H9 (cell line): Measurements from ENCODE around the gene CLPTM1L. TPM values are rescaled to one million over a fixed set of nuclear protein-coding genes. Genes with fewer than 3 reads are reported as not detected.

Experiments used
- DNase-seq: peaks from one replicate; pipeline ENCODE4 v3.0.0-alpha.2; 2017
- H2AFZ ChIP-seq: one replicate; pipeline ENCODE4 v1.6.1; 2013; ENCODE audit warnings: mild to moderate bottlenecking, low read length, control low read depth, moderate library complexity
- H2AK5ac ChIP-seq: 2 replicates; pipeline ENCODE4 v1.6.1; 2013; ENCODE audit warnings: low read length, control low read depth, mixed read lengths; ENCODE audit not compliant: insufficient read length
- H2BK120ac ChIP-seq: one replicate; pipeline ENCODE4 v1.6.1; 2013; ENCODE audit warnings: low read depth, mild to moderate bottlenecking, low read length, control low read depth, inconsistent platforms; ENCODE audit not compliant: poor library complexity, severe bottlenecking
- H2BK12ac ChIP-seq: 2 replicates; pipeline ENCODE4 v1.6.1; 2013; ENCODE audit warnings: low read length, control low read depth, mixed read lengths, low read depth; ENCODE audit not compliant: insufficient read length
- H2BK15ac ChIP-seq: 2 replicates; pipeline ENCODE4 v1.6.1; 2013; ENCODE audit warnings: low read depth, low read length, control low read depth
- H2BK20ac ChIP-seq: one replicate; pipeline ENCODE4 v1.6.1; 2013; ENCODE audit warnings: low read depth, mild to moderate bottlenecking, low read length, control low read depth, inconsistent platforms; ENCODE audit not compliant: poor library complexity, severe bottlenecking
- H2BK5ac ChIP-seq: 2 replicates; pipeline ENCODE4 v1.6.1; 2013; ENCODE audit warnings: low read length, control low read depth, mixed read lengths; ENCODE audit not compliant: insufficient read length
- H3K14ac ChIP-seq: 2 replicates; pipeline ENCODE4 v1.6.1; 2013; ENCODE audit warnings: low read length, control low read depth; ENCODE audit not compliant: insufficient read depth
- H3K18ac ChIP-seq: 2 replicates; pipeline ENCODE4 v1.6.1; 2013; ENCODE audit warnings: low read depth, mild to moderate bottlenecking, mixed read lengths, low read length, control low read depth; ENCODE audit not compliant: insufficient read length
- H3K23ac ChIP-seq: 2 replicates; pipeline ENCODE4 v1.6.1; 2013; ENCODE audit warnings: low read length, control low read depth, mixed read lengths, low read depth; ENCODE audit not compliant: insufficient read length
- H3K23me2 ChIP-seq: 2 replicates; pipeline ENCODE4 v1.6.1; 2013; ENCODE audit warnings: low read depth, mild to moderate bottlenecking, mixed read lengths, low read length, control low read depth; ENCODE audit not compliant: insufficient read length, poor library complexity, severe bottlenecking
- H3K27ac ChIP-seq: 2 replicates; pipeline ENCODE4 v1.5.1; 2013; ENCODE audit warnings: low read length, control low read depth, mixed read lengths, low read depth; ENCODE audit not compliant: insufficient read length
- H3K27me3 ChIP-seq: 2 replicates; pipeline ENCODE4 v1.6.1; 2013; ENCODE audit warnings: low read length, control low read depth, inconsistent platforms; ENCODE audit not compliant: insufficient read depth
- H3K4ac ChIP-seq: 2 replicates; pipeline ENCODE4 v1.6.1; 2013; ENCODE audit warnings: low read depth, mild to moderate bottlenecking, control low read depth, inconsistent platforms, low read length, moderate library complexity
- H3K4me1 ChIP-seq: 2 replicates; pipeline ENCODE4 v1.6.1; 2013; ENCODE audit warnings: low read length, control low read depth, inconsistent platforms; ENCODE audit not compliant: insufficient read depth
- H3K4me2 ChIP-seq: 2 replicates; pipeline ENCODE4 v1.6.1; 2013; ENCODE audit warnings: low read length, control low read depth, mixed read lengths; ENCODE audit not compliant: insufficient read length, insufficient read depth
- H3K56ac ChIP-seq: 2 replicates; pipeline ENCODE4 v1.6.1; 2013; ENCODE audit warnings: low read depth, mild to moderate bottlenecking, mixed read lengths, low read length, control low read depth; ENCODE audit not compliant: insufficient read length
- H3K79me1 ChIP-seq: 2 replicates; pipeline ENCODE4 v1.6.1; 2013; ENCODE audit warnings: low read depth, mild to moderate bottlenecking, moderate library complexity, low read length, control low read depth, inconsistent platforms; ENCODE audit not compliant: insufficient read depth, poor library complexity, severe bottlenecking
- H3K79me2 ChIP-seq: 2 replicates; pipeline ENCODE4 v1.6.1; 2013; ENCODE audit warnings: low read length, control low read depth, inconsistent platforms; ENCODE audit not compliant: insufficient read depth
- H3K9ac ChIP-seq: 2 replicates; pipeline ENCODE4 v1.6.1; 2013; ENCODE audit warnings: low read length, control low read depth, mixed read lengths; ENCODE audit not compliant: insufficient read length; ENCODE audit errors: extremely low read depth
- H3K9me3 ChIP-seq: one replicate; pipeline ENCODE4 v1.6.1; 2013; ENCODE audit warnings: low read depth, low read length, inconsistent platforms; ENCODE audit not compliant: control insufficient read depth
- H3T11ph ChIP-seq: one replicate; pipeline ENCODE4 v1.6.1; 2013; ENCODE audit warnings: mild to moderate bottlenecking, low read length, control low read depth, inconsistent platforms
- H4K20me1 ChIP-seq: one replicate; pipeline ENCODE4 v1.6.1; 2013; ENCODE audit not compliant: control insufficient read depth, insufficient read length, insufficient read depth
- H4K5ac ChIP-seq: 2 replicates; pipeline ENCODE4 v1.6.1; 2013; ENCODE audit warnings: low read depth, mild to moderate bottlenecking, mixed read lengths, low read length, control low read depth; ENCODE audit not compliant: insufficient read length
- H4K8ac ChIP-seq: replicated peaks from 2 replicates; pipeline ENCODE4 v1.6.1; 2013; ENCODE audit warnings: low read length, control low read depth, mixed read lengths, low read depth; ENCODE audit not compliant: insufficient read length
- H4K91ac ChIP-seq: 2 replicates; pipeline ENCODE4 v1.6.1; 2013; ENCODE audit warnings: low read depth, mild to moderate bottlenecking, moderate library complexity, mixed read lengths, low read length, control low read depth; ENCODE audit not compliant: insufficient read length
- H3K27ac Mint-ChIP-seq, 3 experiments: 2 replicates in 2 of 3; 3 replicates in 1 of 3; pipeline ENCODE4 v1.8.0; 2020 to 2021; ENCODE audit warnings: mixed read lengths in 3 of 3, mild to moderate bottlenecking in 1 of 3, moderate library complexity in 1 of 3
- H3K27me3 Mint-ChIP-seq: 2 replicates; pipeline ENCODE4 v1.8.0; 2021; ENCODE audit warnings: low read depth, mild to moderate bottlenecking, moderate library complexity, mixed read lengths
- H3K36me3 Mint-ChIP-seq, 3 experiments: 2 replicates in 2 of 3; 3 replicates in 1 of 3; pipeline ENCODE4 v1.8.0; 2020 to 2021; ENCODE audit warnings: low read depth in 3 of 3, mixed read lengths in 3 of 3; ENCODE audit not compliant: insufficient read depth in 1 of 3
- H3K4me1 Mint-ChIP-seq, 2 experiments: 2 replicates each; pipeline ENCODE4 v1.8.0; 2020; ENCODE audit warnings: mixed read lengths in 2 of 2
- H3K4me3 Mint-ChIP-seq, 2 experiments: 2 replicates in 1 of 2; 3 replicates in 1 of 2; pipeline ENCODE4 v1.8.0; 2020 to 2021; ENCODE audit warnings: mild to moderate bottlenecking in 2 of 2, mixed read lengths in 2 of 2, moderate library complexity in 1 of 2
- H3K9me3 Mint-ChIP-seq, 2 experiments: 2 replicates in 1 of 2; 3 replicates in 1 of 2; pipeline ENCODE4 v1.8.0; 2020; ENCODE audit warnings: mild to moderate bottlenecking in 2 of 2, mixed read lengths in 2 of 2, moderate library complexity in 1 of 2
- WGBS: extraction: QIAGEN DNeasy Blood & Tissue Kit; methylation state at CpG from one replicate; pipeline ENCODE4 v1.1.7; 2013; ENCODE audit warnings: missing lambda C conversion rate, low lambda C conversion rate, mixed read lengths; ENCODE audit not compliant: insufficient read length; ENCODE audit errors: extremely low coverage; 5-methylcytosine and 5-hydroxymethylcytosine counted together
- total RNA-seq: library from RNA; stranded (reverse); gene quantifications from 2 replicates; pipeline ENCODE4 v1.2.1, GENCODE V29; 2021
- TF ChIP-seq, protein P1 (sequence below): fragments of 200-600 bp; sonication (generic); conservative IDR thresholded peaks from 3 replicates; pipeline ENCODE4 v1.8.0; 2021; ENCODE audit warnings: antibody characterized with exemption, mild to moderate bottlenecking

CLPTM1L gene
- total RNA-seq, 1 experiment from 2014 or later: 108 TPM

DNA sequence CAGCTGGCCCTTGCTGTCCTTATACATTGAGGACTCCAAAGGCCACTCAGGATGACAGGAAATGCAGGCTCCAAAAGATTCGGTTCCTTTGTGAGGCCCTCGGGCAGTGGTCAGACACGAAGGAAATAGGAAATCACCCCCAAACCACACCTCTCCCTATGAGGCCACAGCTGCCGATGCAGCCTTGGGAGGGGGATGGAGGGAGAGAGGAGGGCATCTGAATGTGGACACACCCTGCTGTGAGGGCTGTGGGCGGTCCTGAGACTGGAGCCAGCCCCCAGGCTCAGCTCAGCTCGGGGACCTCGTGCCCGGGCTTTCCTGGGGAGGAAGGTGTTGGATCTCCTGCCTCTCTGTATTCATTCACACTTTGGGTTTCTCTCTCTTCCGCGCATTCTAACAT lies 2.7 kb upstream of the CLPTM1L start:
- Histone ChIP-seq H4K20me1 (no peaks in the 10 kb centered on the region), H3K79me1 (peaks cover 5% of the 10 kb centered on the region), H2BK5ac (no peak overlapping the region), H2AFZ (no peak overlapping the region), H3K27ac (no peak overlapping the region), H3K79me2 (peaks cover 7% of the 10 kb centered on the region; the same call in 1 of the 2 replicates), H3K4me1 (no peaks in the 10 kb centered on the region), H2BK12ac (no peak overlapping the region), H2BK120ac (no peak overlapping the region), H2BK20ac (no peak overlapping the region), H3T11ph (no peak overlapping the region), H4K91ac (no peak overlapping the region), H3K14ac (no peak overlapping the region), H4K5ac (no peak overlapping the region), H3K56ac (no peak overlapping the region), H3K4me2 (no peak overlapping the region), H3K4ac (no peak overlapping the region), H3K23ac (no peak overlapping the region), H4K8ac (no peak overlapping the region), H3K18ac (no peak overlapping the region), H3K9ac (no peak overlapping the region), H3K27me3 (no peaks in the 10 kb centered on the region), H2BK15ac (no peak overlapping the region), H2AK5ac (no peak overlapping the region), H3K9me3 (no peaks in the 10 kb centered on the region), H3K23me2 (peaks cover 11% of the 10 kb centered on the region)
- Mint-ChIP-seq H3K4me1 (peaks cover 19 to 23% of the 10 kb centered on the region in 2 experiments), H3K27me3 (no peaks in the 10 kb centered on the region; the same call in 1 of the 2 replicates), H3K27ac (no peak overlapping the region; a peak in 1 of 7 replicates), H3K36me3 (peaks cover 7 to 12% (median 11%) of the 10 kb centered on the region in 3 experiments; a peak in 6 of 7 replicates), H3K9me3 (no peaks in the 10 kb centered on the region), H3K4me3 (no peak overlapping the region)
- WGBS: no CpG with 5 or more reads among the region's 10 CpGs
- TF ChIP-seq, protein P1, sequence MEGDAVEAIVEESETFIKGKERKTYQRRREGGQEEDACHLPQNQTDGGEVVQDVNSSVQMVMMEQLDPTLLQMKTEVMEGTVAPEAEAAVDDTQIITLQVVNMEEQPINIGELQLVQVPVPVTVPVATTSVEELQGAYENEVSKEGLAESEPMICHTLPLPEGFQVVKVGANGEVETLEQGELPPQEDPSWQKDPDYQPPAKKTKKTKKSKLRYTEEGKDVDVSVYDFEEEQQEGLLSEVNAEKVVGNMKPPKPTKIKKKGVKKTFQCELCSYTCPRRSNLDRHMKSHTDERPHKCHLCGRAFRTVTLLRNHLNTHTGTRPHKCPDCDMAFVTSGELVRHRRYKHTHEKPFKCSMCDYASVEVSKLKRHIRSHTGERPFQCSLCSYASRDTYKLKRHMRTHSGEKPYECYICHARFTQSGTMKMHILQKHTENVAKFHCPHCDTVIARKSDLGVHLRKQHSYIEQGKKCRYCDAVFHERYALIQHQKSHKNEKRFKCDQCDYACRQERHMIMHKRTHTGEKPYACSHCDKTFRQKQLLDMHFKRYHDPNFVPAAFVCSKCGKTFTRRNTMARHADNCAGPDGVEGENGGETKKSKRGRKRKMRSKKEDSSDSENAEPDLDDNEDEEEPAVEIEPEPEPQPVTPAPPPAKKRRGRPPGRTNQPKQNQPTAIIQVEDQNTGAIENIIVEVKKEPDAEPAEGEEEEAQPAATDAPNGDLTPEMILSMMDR: no peak
- no peak for DNase-seq
